B cell (primary cell): Measurements from ENCODE around the gene PCDHA13.

Experiments
- CTCF ChIP-seq: fragments of 200-600 bp; IDR thresholded peaks from one replicate; pipeline ENCODE4 v1.8.0; 2022; ENCODE audit warnings: antibody characterized with exemption, mild to moderate bottlenecking
- EZH2 ChIP-seq: IDR thresholded peaks from 2 replicates; pipeline ENCODE4 v1.6.1; 2012; ENCODE audit warnings: borderline replicate concordance, low read depth, mild to moderate bottlenecking, moderate library complexity, low read length; ENCODE audit not compliant: insufficient read depth, poor library complexity, severe bottlenecking

DNA sequence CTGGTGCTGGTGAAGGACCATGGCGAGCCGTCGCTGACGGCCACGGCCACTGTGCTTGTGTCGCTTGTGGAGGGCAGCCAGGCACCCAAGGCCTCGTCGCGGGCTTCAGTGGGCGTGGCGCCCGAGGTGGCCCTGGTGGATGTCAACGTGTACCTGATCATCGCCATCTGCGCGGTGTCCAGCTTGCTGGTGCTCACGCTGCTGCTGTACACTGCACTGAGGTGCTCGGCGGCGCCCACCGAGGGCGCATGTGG is 24.0 kb upstream of the PCDHA13 start:
- no peak for TF ChIP-seq CTCF
- no peak for TF ChIP-seq EZH2
